ENCODE measurements around the gene UBE4B.

UBE4B gene

DNA sequence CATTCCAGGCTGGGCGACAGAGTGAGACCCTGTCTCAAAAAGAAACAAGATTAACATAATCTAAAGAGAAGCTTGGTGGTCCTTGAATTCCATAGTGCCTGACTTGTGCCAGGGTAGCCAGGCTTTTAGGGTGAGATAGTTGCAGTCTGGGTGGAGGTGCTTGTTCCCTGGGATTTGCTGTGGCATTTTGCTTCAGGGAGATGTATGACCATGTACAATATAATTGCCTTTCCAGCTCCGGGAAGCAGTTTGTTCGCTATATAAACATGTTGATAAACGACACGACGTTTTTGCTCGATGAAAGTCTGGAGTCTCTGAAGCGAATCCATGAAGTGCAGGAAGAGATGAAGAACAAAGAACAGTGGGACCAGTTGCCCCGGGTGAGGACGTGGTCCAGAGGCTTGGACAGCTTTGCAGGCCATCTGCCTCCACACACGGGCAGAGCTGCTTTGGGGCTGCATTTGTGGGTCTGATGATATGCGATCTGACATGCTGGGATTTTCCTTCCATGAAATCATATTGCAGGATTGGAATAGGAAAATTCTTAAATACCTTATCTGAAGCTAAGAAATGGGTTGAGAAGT lies 128.2 kb downstream of the UBE4B start:
- DNase-seq (ENCODE audit: low spot score), result no peak
- TF ChIP-seq, protein P1, sequence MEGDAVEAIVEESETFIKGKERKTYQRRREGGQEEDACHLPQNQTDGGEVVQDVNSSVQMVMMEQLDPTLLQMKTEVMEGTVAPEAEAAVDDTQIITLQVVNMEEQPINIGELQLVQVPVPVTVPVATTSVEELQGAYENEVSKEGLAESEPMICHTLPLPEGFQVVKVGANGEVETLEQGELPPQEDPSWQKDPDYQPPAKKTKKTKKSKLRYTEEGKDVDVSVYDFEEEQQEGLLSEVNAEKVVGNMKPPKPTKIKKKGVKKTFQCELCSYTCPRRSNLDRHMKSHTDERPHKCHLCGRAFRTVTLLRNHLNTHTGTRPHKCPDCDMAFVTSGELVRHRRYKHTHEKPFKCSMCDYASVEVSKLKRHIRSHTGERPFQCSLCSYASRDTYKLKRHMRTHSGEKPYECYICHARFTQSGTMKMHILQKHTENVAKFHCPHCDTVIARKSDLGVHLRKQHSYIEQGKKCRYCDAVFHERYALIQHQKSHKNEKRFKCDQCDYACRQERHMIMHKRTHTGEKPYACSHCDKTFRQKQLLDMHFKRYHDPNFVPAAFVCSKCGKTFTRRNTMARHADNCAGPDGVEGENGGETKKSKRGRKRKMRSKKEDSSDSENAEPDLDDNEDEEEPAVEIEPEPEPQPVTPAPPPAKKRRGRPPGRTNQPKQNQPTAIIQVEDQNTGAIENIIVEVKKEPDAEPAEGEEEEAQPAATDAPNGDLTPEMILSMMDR (IDR thresholded peaks at IDR 0.05; ENCODE audit: extremely low read depth, missing control alignments), result no peak

DNA sequence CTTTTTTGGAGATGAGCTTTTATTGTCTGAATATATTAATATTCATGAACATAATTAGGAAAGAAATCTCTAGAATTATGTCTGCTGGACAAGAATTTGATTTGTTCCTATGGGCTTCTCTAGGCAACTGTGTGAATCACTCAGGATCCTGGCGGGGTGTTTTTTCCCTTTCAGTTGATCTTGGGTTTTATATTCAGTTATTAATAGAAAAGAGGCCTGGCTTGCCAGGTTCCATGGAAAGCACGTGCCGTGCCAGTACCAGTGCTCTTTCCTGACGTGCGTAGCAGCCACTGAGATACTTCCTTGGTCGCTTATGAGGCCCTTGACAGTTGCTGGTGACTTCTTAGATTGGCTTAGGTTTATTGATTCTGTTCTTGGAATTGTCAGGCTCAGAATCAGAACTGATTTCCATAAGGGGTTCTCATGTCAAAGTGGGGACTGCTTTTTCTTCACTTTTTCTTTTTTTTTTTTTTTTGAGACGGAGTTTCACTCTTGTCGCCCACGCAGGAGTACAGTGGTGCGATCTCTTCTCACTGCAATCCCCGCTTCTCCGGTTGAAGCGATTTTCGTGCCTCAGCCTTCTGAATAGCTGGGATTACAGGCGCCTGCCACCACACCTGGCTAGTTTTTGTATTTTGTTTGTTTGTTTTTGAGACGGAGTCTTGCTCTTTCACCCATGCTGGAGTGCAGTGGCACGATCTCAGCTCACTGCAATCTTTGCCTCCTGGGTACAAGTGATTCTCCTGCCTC lies 129.0 kb downstream of the UBE4B start:
- TF ChIP-seq, protein P1 (IDR thresholded peaks at IDR 0.05; ENCODE audit: extremely low read depth, missing control alignments), result no peak
- no peak for DNase-seq (ENCODE audit: low spot score)

DNA sequence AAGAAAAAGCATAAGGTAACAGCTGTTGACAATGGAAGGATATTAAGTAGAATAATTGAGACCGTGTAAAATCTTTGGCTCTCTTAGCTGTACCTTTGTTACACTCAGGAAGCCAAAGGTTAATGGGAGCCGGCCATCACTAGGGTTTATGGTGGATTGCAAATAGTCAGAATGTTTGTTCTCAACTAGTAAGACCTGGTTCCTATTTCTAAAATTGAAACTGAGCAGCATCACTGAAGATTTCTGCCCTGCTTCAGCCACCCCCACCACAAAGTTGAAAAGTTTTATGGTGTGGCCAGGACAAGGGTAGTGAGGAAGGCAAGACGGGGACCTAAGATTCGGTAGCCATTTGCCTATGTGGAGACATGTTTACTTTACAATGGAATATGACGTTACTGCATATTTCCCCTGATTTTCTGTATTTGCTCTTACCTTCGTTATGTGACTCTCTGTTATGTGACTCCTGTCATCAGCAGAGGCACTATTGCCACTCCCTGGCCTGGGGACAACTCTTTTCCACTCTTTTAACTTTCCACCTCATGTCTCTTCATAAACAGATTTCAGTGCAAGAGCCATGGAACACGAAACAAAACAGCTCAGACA lies 136.3 kb downstream of the UBE4B start:
- DNase-seq (ENCODE audit: low spot score), result peak; percentile 33
- TF ChIP-seq, protein P1 (IDR thresholded peaks at IDR 0.05; ENCODE audit: extremely low read depth, missing control alignments), result no peak

DNA sequence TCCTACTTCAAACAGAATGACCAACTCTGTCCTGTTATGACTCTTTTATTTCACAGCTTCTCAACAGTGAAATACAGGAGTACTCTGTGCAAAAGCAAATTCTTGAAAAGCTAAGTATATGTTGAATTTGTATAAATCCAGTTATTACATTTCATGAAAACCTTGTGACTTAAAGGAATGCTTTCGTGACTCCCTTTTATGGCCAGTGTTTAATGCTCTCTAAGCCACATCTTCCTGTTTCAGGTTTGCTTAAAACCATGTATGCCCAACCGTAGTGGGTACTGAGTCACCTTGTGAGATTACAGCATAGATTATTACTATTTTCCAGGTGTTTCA lies 137.4 kb downstream of the UBE4B start:
- peak; percentile 42 for DNase-seq (ENCODE audit: low spot score)
- TF ChIP-seq, protein P1 (IDR thresholded peaks at IDR 0.05; ENCODE audit: extremely low read depth, missing control alignments), result no peak

DNA sequence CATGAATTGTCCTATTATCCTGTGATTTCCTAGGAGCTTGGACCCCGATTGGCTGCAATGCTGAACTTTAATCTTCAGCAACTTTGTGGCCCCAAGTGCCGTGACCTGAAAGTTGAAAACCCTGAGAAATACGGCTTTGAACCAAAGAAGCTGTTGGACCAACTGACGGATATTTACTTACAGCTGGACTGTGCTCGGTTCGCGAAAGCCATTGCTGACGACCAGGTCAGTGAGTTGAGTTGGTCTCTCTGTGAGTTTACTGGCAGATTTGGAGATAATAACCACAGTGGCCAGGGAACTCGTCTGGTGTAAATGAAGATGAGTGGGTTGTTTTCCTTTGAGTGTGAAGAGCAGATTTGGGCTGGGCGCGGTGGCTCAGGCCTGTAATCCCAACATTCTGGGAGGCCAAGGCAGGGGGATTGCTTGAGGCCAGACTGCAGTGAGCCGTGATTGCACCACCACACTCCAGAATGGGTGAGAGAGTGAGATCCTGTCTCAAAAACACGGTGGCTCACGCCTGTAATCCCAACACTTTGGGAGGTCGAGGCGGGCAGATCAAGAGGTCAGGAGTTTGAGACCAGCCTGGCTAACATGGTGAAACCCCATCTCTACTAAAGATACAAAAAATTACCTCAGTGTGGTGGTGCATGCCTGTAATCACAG lies 138.5 kb downstream of the UBE4B start:
- DNase-seq (ENCODE audit: low spot score), result no peak
- TF ChIP-seq, protein P1 (IDR thresholded peaks at IDR 0.05; ENCODE audit: extremely low read depth, missing control alignments), result no peak

DNA sequence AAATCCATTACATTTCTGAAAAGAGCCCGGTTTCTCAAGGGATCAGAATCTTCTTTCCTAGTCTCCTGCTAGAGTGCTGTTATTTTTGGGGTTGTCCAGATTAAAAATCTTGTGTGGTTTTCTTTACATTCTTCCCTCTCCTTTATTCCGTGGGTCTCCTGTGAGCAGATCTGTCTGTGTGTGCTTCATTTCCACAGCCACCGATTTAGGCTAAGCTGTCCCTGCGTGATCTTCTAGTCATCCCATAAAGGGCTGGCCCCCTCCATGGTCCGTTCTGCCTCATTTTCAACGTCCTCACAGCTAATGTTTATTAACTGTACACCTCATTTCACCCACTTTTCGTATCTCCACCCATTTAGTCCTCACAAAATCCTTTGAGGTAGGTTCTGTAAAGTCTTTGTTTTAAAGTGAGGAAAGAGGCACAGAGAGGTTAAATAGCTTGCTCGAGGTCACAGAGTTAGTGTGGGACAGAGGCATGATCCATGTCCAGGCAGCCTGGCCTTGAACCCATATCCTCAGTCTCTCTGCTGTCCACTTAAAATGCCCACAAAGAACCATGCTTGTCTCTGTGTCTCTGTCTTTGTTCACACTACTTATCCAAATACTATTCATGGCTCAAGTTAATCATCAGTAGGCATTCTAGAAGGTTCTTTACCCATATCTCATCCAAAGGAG lies 139.4 kb downstream of the UBE4B start:
- DNase-seq (ENCODE audit: low spot score), result no peak
- TF ChIP-seq, protein P1 (IDR thresholded peaks at IDR 0.05; ENCODE audit: extremely low read depth, missing control alignments), result no peak

All from GM20000 (cell line).